Femur (tissue), 1 donor: ENCODE results near the gene AKAP9.
"Not testable (repeated sequence)": the region's sequence is repeated elsewhere in the genome, so short reads cannot be mapped to it uniquely, and the experiment has no call there.

Source experiments
- DNase-seq: peaks from one replicate; pipeline ENCODE4 v3.0.0-alpha.2; 2017

Gene AKAP9

DNA sequence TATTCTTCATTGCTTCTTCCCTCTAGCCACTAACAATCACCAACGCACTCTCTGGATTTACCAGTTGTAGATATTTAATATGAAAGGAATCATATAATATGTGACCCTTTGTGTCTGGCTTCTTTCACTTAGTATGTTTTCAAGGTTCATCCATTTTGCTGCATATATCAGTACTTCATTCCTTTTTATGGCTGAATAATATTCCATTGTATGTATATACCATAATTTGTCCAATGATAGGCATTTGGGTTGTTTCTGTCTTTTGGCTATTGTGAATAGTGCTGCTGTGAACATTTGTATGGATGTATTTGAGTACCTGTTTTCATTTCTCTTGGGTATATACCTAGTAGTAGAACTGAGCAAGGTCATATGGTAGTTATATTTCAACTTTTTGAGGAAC is 7.3 kb downstream of the AKAP9 start:
- no peak for DNase-seq

DNA sequence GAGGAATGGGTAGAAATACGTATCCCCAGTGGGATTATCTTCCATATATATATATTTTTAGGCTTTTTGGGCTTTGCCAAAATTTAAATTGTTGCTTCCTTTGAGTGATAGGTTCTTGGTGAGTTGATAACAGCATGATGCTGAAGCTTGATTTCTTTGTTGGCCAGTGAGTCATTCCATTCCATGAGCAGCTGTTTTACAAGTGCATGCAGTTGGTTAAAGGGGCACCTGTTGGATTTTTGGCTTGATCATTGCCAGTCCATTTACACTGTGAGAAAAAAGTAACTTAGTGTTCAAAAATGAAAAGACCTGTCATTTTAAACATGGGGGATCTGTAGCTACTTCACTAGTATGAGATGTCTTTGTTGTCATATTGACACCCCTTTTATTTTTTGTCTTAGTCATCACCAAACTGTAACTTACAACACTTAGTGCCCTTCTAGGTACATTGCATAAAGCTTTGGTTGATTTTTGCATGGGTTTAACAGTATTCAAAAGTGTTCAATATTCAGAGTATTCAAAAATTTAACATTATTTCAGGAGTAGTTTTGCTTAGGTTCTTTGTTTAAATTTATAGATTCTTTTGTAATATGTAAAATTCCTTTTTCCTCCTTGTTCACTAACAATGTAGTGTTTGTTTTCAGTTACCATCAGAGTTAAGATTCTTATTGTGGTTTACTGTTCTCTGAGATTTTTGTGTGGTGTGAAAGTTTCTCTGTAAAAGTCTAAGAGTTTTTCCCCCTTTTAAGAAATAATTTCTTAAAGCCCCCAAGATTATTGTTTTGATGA is 8.8 kb downstream of the AKAP9 start:
- DNase-seq, result no peak

DNA sequence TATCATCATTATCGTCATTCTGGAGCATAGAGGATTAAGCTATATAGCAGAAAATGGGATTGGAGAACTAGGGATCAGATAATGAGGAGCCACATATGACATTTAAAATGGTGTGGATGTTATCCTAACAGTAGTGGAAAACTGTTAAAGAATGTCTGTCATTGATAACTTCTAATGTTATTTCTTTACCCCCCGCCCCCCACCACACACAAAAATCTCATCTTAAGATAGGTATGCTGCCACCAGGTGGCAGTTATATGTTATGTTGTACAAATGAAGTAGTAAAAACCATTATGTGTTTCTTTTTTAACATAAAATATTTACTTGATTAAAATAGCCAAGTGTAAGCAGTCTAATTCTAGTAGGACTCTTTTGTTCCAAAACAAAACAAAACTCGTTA is 13.0 kb downstream of the AKAP9 start:
- no peak for DNase-seq

DNA sequence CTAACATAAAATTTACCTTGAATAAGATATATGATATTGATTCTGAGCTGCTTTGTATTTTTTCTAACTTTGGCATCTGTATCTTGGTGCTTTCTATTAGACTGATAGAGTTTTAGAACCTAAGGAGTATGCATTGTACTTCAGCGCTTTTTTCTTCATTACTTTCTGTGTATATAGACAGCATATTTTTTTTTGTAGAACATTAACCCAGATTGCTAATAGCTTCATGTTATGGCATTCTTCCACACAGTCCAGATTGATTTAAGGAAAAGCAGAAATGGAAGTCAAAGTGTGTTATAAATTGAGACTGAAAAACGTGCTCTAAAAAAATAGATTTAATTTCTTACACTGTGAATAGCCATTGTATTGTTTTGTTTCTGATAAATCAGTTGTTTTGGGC is 15.8 kb downstream of the AKAP9 start:
- DNase-seq, result not testable (repeated sequence)

DNA sequence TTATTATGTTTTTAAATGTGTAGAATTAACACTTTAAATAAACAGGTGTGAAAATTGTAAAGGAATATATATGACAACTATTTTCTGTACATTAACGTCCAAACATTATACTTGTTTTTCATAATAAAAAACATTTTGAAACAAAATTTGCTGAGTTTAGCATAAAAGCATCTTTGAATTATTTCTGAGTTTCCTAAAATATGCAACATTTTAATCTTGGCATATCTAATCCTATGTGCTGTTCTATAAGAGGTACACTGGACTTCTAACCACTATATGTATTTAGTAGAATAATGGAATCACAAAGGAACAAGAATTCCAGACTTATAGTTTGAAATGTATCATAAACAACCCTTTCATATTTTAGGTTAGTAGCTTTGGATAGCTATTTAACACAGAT is 16.6 kb downstream of the AKAP9 start:
- DNase-seq, result no peak

DNA sequence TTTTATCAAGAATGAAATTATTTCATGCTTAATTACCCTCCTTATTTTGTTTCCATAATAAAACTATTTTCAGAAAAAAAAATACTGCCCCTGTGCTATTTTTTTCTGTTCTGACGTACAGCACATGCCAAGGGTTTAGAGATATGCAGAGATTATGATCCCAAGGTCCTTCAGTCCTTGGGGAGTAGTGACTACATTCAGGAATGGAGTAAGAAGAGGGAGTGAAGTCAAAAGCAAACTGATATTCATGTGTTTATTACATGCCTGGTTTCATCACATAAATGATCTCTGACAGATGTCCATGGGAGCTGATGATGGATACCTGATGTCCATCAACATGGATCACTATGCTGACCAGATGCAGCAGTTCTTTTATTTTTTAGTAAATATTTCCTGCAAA is 17.2 kb downstream of the AKAP9 start:
- DNase-seq, result no peak

DNA sequence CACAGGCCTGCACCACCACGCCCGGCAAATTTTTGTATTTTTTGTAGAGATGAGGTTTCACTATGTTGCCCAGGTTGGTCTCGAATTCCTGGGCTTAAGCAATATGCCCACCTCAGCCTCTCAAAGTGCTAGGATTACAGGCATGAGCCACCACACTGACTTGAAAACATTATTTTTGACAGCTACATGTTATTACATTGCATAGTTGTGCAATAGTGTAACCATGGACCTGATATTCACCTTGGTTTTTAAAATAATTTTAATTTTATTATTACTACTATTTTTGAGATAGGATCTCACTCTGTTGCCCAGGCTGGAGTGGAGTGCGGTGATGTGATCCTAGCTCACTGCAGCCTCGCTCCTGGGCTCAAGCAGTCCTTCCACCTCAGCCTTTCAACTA is 18.4 kb downstream of the AKAP9 start:
- no peak for DNase-seq

DNA sequence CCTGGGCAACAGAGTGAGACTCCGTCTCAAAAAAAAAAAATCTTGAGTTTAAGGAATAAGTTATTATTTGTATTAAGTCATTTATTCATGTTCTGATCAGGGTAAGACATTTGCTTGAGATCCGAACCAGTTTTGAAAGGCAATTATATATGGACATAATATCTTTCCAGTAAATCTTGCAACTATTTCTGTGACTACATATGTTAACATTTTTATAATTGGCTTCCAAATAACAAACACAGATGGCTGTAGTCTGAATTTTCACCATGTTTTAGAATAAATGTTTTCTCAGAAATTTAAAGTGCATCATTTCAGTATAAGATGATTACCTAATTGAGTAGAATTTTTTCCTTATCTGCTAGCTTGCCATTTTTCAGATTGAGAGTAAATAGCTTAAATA is 21.2 kb downstream of the AKAP9 start:
- DNase-seq, result no peak

DNA sequence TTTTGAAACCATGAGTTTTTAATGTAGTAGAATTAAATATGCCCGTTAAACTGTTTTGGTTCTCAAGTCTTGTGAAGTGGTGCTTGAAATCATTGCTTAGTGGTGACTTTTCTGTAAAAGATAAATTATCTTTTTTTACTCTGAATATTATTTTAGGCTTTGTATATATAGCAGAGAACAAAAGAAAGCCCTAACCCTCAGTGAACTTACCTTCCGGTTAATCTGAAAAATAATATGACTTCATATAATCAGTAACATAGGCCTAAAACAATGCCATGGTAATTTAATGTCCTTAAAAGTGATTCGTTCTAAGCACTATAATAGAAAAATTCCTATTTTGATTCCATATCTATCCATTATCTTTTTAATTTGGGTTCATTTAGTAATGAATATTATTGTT is 21.8 kb downstream of the AKAP9 start:
- no peak for DNase-seq

DNA sequence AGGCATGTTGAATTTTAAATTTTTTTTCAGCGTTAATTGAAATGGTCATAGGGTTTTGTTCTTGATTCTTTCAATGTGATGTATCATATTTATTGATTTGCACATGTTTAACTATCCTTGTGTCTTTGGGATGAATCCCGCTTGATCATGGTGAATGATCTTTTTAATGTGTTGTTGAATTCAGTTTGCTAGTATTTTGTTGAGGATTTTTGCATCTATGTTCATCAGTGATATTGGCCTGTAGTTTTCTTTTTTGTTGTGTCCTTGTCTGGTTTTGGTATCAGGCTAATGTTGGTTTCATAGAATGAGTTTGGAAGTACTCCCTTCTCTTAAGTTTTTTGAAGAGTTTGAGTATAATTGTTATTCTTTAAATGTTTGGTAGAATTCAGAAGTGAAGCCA is 26.9 kb downstream of the AKAP9 start:
- not testable (repeated sequence) for DNase-seq

DNA sequence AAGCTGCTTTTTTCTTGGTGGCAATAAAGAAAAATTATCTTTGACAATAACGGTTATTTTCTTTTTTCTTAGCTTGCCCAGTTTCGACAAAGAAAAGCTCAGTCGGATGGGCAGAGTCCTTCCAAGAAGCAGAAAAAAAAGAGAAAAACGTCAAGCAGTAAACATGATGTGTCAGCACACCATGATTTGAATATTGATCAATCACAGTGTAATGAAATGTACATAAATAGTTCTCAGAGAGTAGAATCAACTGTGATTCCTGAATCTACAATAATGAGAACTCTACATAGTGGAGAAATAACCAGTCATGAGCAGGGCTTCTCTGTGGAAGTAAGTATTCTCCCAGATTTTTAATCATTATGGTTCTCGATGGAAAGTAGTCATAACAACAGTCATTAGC is 33.0 kb downstream of the AKAP9 start:
- no peak for DNase-seq

DNA sequence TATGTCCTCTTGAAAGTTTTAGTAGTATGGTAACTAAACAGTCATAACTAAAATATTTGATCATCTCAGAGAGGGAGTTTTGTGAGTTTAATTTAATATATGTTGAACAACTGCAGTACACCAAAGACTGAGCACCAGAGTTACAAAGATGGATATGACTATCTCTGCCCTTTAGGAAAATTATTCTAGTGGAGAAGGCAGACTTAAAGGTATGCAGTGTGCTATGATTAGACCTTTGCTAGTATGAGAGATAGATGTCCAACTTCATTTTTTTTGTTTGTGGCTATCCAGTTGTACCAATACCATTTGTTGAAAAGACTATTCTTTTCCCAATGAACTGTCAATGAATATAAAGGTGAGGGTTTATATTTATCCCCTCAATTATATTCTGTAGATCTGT is 33.4 kb downstream of the AKAP9 start:
- DNase-seq, result no peak

DNA sequence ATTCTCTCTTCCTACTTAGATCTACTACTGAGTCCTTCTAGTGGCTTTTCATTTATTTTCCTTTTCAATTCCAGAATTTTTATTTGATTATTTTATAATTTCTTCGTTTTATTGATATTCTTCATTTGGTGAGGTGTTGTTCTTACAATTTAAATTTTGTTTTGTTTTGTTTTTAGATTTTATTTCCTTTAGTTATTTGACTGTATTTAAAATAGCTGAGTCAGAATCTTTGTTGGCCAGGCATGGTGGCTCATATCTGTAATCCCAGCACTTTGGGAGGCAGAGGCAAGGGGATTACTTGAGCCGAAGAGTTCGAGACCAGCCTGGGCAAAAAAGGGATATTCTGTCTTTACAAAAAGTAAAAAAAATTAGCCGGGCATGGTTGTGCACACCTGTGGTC is 36.1 kb downstream of the AKAP9 start:
- DNase-seq, result no peak

DNA sequence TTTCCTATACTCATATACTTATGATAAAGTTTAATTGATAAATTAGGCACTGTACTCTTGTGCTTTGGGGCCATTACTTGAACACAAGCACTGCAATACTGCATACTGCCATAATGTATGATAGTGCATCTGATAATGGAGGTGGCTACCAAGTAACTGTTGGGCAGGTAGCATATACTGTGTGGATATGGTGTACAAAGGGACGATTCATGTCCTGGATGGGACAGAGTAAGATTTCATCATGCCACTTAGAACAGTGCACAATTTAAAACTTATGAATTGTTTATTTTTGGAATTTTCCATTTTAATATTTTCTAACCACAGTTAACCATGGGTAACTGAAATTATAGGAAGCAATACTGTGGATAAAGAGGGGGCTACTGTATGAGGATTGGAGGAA is 38.9 kb downstream of the AKAP9 start:
- no peak for DNase-seq

DNA sequence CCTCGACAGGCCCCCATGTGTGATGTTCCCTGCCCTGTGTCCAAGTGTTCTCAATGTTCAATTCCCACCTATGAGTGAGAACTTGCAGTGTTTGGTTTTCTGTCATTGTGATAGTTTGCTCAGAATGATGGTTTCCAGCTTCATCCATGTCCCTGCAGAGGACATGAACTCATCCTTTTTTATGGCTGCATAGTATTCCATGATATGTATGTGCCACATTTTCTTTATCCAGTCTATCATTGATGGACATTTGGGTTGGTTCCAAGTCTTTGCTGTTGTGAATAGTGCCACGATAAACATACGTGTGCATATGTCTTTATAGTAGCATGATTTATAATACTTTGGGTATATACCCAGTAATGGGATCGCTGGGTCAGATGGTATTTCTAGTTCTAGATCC is 41.7 kb downstream of the AKAP9 start:
- DNase-seq, result not testable (repeated sequence)

DNA sequence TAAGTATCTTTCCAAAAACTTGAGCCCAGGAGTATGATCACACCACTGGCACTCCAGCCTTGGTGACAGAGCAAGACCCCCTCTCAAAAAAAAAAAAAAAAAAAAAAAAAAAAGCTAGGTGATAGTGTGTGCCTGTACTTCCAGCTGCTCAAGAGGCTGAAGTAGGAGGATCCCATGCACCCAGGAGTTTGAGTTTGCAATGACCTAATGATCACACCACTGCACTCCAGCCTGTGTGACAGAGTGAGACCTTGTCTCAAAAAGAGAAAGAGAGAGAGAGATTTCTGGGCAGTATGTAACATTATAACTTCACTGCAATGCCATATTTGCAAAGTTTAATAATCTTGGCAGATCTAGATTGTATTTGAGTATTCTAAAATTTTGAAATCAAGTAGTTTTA is 47.6 kb downstream of the AKAP9 start:
- no peak for DNase-seq

DNA sequence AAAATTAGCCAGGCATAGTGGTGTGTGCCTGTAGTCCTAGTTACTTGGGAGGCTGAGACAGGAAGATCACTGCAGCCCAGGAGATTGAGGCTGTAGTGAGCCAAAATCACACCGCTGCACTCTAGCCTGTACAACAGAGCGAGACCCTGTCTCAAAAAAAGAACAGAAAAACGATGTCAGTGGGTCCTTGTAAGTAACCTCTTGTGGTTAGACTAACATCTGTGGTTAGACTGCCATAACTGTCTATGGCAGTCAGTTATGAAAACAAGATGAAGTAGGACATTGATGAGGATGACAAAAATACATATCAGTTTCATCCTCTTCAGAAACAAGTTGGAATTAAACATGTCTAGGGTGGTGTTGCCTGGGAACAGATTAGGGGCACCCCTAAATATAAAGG is 53.3 kb downstream of the AKAP9 start:
- DNase-seq, result no peak

DNA sequence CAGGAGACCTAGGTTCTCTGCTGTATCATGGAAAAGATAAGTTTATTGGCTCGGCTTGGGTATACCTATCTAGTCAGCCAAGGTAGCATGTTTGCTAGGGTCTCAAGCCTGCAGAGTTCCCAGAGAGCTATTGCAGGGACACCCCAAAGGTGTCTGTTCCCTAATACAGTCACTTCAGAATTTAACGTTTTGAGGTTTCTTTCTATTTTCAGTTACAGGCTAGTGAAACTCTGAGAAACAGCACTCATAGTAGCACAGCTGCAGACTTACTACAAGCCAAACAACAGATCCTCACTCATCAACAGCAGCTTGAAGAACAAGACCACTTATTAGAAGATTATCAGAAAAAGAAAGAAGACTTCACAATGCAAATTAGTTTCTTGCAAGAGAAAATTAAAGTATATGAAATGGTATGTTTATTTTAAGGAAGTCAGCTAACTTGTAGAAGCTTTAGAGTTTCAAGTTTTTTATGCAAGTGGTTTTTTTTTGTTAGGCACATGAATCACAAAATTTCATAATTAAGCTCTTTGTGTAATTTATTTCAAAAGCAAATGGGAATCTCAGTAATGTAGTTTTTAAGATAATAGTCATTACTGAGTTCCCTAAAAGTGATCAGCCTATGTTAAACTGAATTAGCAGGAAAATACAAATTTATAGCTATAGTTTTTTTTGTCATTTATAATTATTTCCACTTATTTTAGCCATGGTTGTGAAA is 54.9 kb downstream of the AKAP9 start:
- no peak for DNase-seq

DNA sequence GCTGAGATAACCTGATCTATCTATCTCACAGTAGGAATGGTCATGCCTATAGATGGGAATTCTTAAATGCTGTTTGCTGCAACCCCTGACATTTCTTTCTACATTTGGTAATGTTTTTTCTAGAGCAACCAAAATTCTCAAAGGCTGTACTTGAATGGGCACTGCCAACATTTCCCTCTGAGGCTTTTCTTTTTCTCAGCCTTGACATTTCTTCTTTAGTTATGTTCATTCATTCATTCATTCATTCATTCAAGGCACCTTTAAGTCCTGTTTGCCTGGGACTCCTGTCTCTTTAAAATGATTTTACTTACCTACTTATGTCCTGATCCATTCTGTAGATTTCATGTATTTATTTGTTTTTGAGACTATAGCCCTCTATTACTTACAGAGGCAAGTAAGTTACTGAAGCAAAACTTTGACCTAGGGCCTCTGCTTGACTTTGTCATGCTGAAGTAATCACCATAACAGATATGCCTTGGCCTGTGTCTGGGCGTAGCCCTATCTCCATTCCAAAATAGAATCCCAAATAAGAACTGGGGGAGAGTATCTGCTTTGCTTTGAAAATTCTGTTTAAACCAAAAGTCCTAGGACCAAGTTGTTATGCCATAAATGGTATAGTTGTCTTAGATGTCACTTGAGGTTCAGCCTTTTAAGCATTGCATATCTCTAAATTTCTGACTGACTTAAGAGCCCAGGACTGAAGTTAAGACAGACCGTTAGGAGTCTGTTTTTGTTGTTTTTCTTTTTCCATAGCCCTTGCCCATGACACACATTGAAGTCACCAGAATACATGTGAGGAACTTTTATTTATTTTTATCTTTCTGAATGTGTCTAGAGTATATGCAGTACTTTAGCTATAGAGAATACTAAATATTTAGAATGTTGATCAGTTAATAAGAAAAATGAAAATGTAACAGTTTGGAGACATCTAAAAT is 59.2 kb downstream of the AKAP9 start:
- DNase-seq, result no peak

DNA sequence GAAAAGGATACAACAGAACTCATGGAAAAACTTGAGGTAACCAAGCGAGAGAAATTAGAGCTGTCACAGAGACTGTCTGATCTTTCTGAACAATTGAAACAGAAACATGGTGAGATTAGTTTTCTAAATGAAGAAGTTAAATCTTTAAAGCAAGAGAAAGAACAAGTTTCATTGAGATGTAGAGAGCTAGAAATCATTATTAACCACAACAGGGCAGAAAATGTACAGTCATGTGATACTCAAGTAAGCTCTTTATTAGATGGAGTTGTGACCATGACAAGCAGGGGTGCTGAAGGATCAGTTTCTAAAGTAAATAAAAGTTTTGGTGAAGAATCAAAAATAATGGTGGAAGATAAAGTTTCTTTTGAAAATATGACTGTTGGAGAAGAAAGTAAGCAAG is 62.1 kb downstream of the AKAP9 start:
- no peak for DNase-seq

DNA sequence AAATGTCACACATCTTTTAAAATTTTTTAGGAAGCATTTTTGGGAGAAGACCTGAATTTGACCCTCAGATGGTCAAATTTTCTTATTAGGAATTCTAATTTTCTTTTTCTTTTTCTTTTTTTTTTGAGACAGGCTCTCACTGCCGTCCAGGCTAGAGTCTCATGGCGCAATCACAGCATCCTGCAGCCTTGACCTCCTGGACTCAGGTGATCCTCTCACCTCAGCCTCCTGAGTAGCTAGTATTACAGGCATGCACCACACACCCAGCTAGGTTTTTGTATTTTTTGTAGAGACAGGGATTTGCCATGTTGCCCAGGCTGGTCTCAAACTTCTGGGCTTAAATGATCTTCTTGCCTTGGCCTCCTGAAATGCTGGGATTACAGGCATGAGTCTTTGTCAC is 65.4 kb downstream of the AKAP9 start:
- DNase-seq, result no peak

DNA sequence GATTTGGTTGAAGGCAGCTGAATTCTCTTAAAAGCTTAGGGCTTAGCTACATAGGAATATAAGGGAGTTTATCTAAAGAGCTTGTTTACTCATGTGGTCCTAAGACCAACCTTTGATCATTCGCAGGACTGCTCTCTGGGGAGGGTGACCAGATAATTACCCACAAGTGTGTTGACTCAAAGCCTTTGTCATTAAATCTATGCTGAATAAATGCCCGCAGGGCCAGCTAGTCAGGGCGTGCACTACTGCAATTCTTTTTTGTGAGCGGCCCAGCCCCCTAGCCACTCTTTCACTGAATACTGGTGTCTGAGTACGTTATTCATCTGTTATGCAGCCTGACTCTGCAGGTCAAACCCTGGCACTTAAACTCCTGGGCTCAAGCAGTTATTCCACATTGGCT is 69.6 kb downstream of the AKAP9 start:
- no peak for DNase-seq

DNA sequence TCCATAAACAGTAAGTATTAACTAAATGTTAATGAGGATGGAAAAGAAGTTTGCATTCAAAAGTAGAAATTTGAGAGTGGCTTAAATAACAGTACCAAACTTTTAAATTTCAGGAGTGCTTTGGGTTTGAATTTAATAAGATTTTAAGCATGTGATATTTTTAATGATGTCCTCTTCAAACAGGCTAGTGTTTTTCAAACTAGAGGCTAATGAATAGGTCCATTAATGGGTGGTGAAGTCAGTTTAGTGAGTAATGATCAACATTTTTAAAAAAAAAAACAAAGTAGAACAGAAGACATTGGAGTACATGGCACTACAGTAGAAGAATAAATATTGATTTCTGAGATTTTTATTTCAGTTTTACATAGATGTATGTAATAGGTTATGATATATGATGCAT is 72.9 kb downstream of the AKAP9 start:
- DNase-seq, result no peak

DNA sequence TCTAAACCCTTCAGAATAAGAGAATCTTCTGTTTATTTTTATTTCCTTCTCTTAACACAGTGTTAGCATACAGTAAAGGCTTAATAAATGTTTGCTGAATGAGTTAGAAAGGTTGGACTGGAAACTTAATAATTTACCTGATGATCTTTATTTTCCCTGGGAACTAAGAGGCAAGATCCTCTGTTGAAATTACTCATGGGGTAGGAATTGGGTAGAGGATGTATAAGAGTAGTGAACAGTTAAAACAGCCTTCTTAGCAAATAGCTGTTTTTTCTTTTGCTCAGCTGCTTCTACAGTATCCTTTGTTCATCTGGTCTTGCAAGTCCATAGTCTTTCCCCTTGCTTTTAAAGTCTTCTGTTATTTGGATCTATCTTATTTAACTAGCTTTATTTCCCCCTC is 80.0 kb downstream of the AKAP9 start:
- no peak for DNase-seq
